Fibroblast of the aortic adventitia (primary cell): ENCODE data around the gene CRB2. TPM values are rescaled to one million over a fixed set of nuclear protein-coding genes. Genes with fewer than 3 reads are reported as not detected.

ENCODE experiments used
- DNase-seq: peaks from one replicate; pipeline ENCODE4 v3.0.0-alpha.2; 2010; ENCODE audit warnings: low read depth
- H3K4me3 ChIP-seq: 2 replicates; pipeline ENCODE4 v1.5.1; 2011; ENCODE audit warnings: low read depth, mild to moderate bottlenecking, control low read depth, low read length, moderate library complexity
- CTCF ChIP-seq: IDR thresholded peaks from 2 replicates; pipeline ENCODE4 v1.5.1; 2011; ENCODE audit warnings: mild to moderate bottlenecking, low read length, control low read depth, inconsistent platforms; ENCODE audit not compliant: insufficient read depth
- total RNA-seq: library from RNA; depleted of rRNA; stranded (reverse); fragments of >200 nt; gene quantifications from 2 replicates; pipeline ENCODE4 v1.2.3, GENCODE V29; 2012; ENCODE audit warnings: low replicate concordance

The CRB2 gene
- total RNA-seq, 1 donor = not detected

DNA sequence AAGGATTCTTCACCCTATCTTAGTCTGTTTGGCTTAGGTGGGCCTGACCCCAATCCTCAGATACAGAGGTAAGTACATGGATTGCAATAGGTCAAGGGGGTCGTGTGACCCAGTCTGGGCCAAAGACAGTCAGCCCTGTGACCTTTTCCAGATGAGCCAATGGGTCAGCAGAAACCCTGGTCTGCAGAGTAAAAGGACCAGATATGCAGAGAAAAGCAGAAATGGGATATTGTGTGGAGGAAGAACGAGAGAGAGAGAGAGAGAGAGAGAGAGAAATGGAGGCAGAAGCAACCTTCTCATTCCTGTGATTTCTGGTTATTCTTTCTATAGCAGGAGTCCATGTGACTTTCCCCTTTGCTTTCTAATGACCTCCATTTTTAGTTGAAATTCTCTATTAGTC lies 40.4 kb upstream of the CRB2 start:
- H3K4me3 ChIP-seq = no peak overlapping the region
- DNase-seq = no peak

DNA sequence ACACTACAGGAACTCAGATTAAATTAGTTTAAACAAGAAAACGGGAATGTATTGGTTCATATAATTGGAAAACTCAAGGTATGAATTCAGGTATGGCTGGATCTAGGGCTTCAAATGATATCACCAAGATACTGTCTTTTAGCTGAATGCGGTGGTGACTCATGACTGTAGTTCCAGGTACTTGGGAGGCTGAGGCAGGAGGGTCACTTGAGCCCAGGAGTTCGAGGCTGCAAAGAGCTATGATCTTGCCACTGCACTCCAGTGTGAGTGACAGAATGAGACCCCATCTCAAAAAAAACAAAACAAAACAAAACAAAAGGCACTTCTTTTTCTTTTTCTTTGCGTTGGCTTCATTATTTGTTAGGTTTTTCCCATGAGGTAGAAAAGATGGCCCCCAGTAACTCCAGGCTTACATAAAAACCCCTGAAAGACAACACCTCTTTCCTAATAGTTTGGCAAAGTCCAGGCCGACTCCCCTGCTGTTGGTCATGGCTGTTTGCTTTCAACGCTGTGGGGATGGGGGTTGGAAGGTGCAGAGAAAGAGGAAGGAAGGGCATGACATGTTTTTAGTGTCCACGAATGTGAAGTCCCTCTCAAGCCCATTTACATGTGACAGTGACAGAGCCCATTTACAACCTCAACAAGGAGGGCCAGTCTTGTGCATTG lies 39.8 kb upstream of the CRB2 start:
- no peak for DNase-seq
- TF ChIP-seq CTCF = no peak
- no peak overlapping the region for H3K4me3 ChIP-seq

More for the DNA sequence above, 40.4 kb upstream of the CRB2 start:
- TF ChIP-seq CTCF = no peak

DNA sequence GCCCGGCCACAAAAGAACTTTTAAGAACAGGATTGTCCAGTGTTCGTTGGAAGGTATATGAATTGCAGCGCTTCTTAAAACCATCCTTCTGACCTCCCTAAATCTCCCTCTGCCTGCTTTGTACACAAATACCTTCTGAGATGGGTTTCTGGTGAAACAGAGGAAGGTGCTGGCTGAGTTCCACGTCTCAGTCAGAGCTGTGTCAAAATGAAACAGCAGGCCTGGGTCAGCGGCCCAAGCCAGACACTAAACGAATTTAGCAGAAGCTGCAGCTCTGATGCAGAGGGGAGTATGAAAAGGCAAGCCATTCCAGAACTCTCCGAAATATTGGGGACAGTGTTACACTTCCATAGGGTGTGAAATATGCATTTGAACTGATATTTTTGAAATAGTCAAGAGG lies 37.8 kb upstream of the CRB2 start:
- H3K4me3 ChIP-seq = no peak overlapping the region
- no peak for TF ChIP-seq CTCF
- DNase-seq = no peak

- no peak for TF ChIP-seq CTCF
- no peak overlapping the region for H3K4me3 ChIP-seq
- peak; percentile 16 for DNase-seq
Observed at GRCh38 chr9:123318961-123319421, 37.0 kb upstream of the CRB2 start.

DNA sequence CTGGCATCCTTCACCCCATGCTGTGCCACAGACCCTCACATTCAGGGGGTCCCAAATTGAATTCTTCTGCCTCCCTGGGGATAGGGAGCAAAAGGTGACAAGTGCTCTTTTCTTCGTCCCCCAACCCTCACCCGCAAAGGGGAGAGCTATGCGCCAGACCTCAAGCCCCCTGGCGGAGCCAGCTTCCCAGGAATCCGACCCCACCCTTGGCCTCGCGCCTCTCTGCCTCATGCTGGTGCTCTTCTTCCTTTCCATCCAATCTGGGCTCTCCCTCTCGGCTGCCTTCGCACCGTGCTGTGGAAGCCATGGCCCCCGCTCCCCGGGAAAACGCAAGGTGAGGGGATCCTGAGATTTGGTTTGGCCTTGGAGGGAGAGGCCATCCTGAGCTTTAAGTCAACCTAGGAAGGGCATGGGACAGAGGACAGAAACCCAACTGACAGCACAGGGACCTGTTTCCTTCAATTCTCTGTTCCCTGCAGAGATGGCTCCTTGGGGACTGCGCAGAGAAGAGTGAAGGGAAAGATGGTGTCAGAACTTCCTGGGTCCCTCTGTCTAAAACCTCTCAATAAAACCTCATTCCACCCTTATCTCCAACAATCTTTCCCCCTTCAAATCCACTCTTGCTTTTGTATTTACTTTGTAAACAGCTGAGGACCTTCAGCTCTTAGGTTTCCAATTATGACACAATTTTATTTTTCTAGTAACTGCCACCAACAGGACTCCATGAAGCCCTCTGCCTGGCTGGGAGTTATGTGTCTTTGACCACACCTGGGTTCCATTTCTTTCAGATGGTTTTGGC lies 36.3 kb upstream of the CRB2 start:
- no peak for DNase-seq
- TF ChIP-seq CTCF = no peak
- H3K4me3 ChIP-seq = no peak overlapping the region

DNA sequence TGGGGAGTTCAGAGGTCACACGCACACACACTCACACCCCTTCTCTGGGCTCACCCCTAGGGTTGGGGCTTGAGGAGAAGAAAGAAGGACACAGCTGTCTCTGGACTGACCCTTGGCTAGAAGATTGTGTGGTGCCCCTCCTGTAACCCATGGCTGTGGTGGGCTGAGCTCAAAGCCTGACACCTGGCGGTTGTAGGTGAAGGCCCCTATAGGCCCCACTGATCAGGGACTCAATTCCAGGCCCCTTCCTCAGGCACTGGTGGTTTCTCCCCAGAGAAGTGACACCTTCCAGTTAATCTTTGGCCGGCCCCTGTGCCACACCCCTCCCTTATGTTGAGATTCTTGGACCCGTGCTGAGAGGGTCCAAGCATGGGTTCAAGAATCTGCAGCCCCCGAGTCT lies 35.2 kb upstream of the CRB2 start:
- H3K4me3 ChIP-seq = no peak overlapping the region
- DNase-seq = no peak
- TF ChIP-seq CTCF = no peak
